ENCODE results near the gene NMNAT3.

NMNAT3 gene

GRCh38 chr3:139677388-139678155, at the start of gene NMNAT3:
Gene NMNAT3, minus strand, starts transcription at chr3:139677972. Its CDS starts 50,248 bp downstream, at chr3:139627724.
- DNase-seq, result peak; percentile 81 to 93

- DNase-seq, result no peak
These were observed 43.6 kb upstream of the NMNAT3 start for GRCh38 chr3:139721370-139721769.

- DNase-seq, result peak in 1 of 2 experiments; percentile 13
These were observed 40.6 kb upstream of the NMNAT3 start for GRCh38 chr3:139718415-139718814.

GRCh38 chr3:139716908-139717485, 39.2 kb upstream of the NMNAT3 start:
- no peak for DNase-seq

- peak in 1 of 2 experiments; percentile 33 for DNase-seq
These were observed 38.1 kb upstream of the NMNAT3 start for GRCh38 chr3:139715743-139716360.

GRCh38 chr3:139715166-139715565, 37.4 kb upstream of the NMNAT3 start:
- no peak for DNase-seq

GRCh38 chr3:139710212-139710611, 32.4 kb upstream of the NMNAT3 start:
- DNase-seq, result no peak

GRCh38 chr3:139705631-139706030, 27.9 kb upstream of the NMNAT3 start:
- no peak for DNase-seq

GRCh38 chr3:139696314-139696604, 18.5 kb upstream of the NMNAT3 start:
- DNase-seq, result no peak

- DNase-seq, result no peak
These were observed 17.9 kb upstream of the NMNAT3 start for GRCh38 chr3:139695426-139696313.

- no peak for DNase-seq
These were observed 17.2 kb upstream of the NMNAT3 start for GRCh38 chr3:139695007-139695406.

GRCh38 chr3:139694542-139694941, 16.8 kb upstream of the NMNAT3 start:
- DNase-seq, result no peak

GRCh38 chr3:139691619-139692018, 13.8 kb upstream of the NMNAT3 start:
- no peak for DNase-seq

GRCh38 chr3:139689708-139690228, 12.0 kb upstream of the NMNAT3 start:
- DNase-seq, result no peak

- DNase-seq, result peak; percentile 65 to 73
These were observed 11.3 kb upstream of the NMNAT3 start for GRCh38 chr3:139689122-139689521.

GRCh38 chr3:139687431-139687830, 9.7 kb upstream of the NMNAT3 start:
- DNase-seq, result no peak

GRCh38 chr3:139686624-139687023, 8.9 kb upstream of the NMNAT3 start:
- no peak for DNase-seq

- DNase-seq, result no peak
These were observed 8.4 kb upstream of the NMNAT3 start for GRCh38 chr3:139686206-139686605.

- no peak for DNase-seq
These were observed 1.5 kb upstream of the NMNAT3 start for GRCh38 chr3:139679220-139679775.

GRCh38 chr3:139676632-139677387, 962 bp downstream of the NMNAT3 start:
- no peak for DNase-seq

GRCh38 chr3:139676108-139676507, 1.7 kb downstream of the NMNAT3 start:
- no peak for DNase-seq

GRCh38 chr3:139675327-139675726, 2.4 kb downstream of the NMNAT3 start:
- DNase-seq, result no peak

All from NCI-H187 (cell line).